Measurements from ENCODE around the gene EBLN2. TPM values are rescaled to one million over a fixed set of nuclear protein-coding genes. Genes with fewer than 3 reads are reported as not detected.

EBLN2 gene
- 10 to 100 TPM; 10.3 to 15.5 TPM for total RNA-seq

GRCh38 chr3:73061416-73061815 is at the start of gene EBLN2:
Gene EBLN2 (plus strand): TSS chr3:73061659. CDS start chr3:73062082, 423 bp downstream.
- Mint-ChIP-seq H3K4me1 (ENCODE audit: low read depth in 2 of 2) (peaks cover 2 to 6% of the 10 kb centered on the region in 2 donors), H3K27me3 (no peaks in the 10 kb centered on the region), H3K9me3 (no peaks in the 10 kb centered on the region), H3K27ac (peak within 1 kb of the TSS in 1 of 2 donors; percentile 18), H3K4me3 (no peak within 1 kb of the TSS), H3K36me3 (peaks cover 13% of the 10 kb centered on the region)
- ATAC-seq, result no peak
- no peak for DNase-seq (ENCODE audit: low spot score)

GRCh38 chr3:73018298-73018697 is 43.2 kb upstream of the EBLN2 start:
- Mint-ChIP-seq H3K36me3 (no peaks in the 10 kb centered on the region), H3K27me3 (no peaks in the 10 kb centered on the region), H3K9me3 (no peaks in the 10 kb centered on the region), H3K27ac (peak overlapping the region; percentile 63 to 80), H3K4me3 (peak overlapping the region; percentile 28), H3K4me1 (ENCODE audit: low read depth in 2 of 2) (peaks cover 36 to 41% of the 10 kb centered on the region in 2 donors)
- no peak for DNase-seq (ENCODE audit: low spot score)
- no peak for ATAC-seq

GRCh38 chr3:73018790-73019441 is 42.5 kb upstream of the EBLN2 start:
- peak overlapping the region; percentile 28 for H3K4me3 Mint-ChIP-seq

GRCh38 chr3:73021301-73021835 is 40.1 kb upstream of the EBLN2 start:
- Mint-ChIP-seq H3K4me3 (no peak overlapping the region), H3K4me1 (ENCODE audit: low read depth in 2 of 2) (peaks cover 47 to 50% of the 10 kb centered on the region in 2 donors), H3K9me3 (no peaks in the 10 kb centered on the region), H3K36me3 (no peaks in the 10 kb centered on the region), H3K27ac (peak overlapping the region in 1 of 2 donors; percentile 85), H3K27me3 (no peaks in the 10 kb centered on the region)
- no peak for ATAC-seq
- DNase-seq (ENCODE audit: low spot score), result no peak

More at GRCh38 chr3:73018790-73019441, 42.5 kb upstream of the EBLN2 start:
- peaks cover 36 to 41% of the 10 kb centered on the region in 2 donors for H3K4me1 Mint-ChIP-seq (ENCODE audit: low read depth in 2 of 2)
- no peaks in the 10 kb centered on the region for H3K27me3 Mint-ChIP-seq
- H3K9me3 Mint-ChIP-seq, result no peaks in the 10 kb centered on the region
- DNase-seq (ENCODE audit: low spot score), result no peak
- peak; percentile 65 to 77 for ATAC-seq
- peak overlapping the region; percentile 63 to 80 for H3K27ac Mint-ChIP-seq
- no peaks in the 10 kb centered on the region for H3K36me3 Mint-ChIP-seq

GRCh38 chr3:73024836-73025235 is 36.6 kb upstream of the EBLN2 start:
- H3K4me3 Mint-ChIP-seq, result no peak overlapping the region

GRCh38 chr3:73026111-73026759 is 35.2 kb upstream of the EBLN2 start:
- ATAC-seq, result no peak
- H3K4me1 Mint-ChIP-seq (ENCODE audit: low read depth in 2 of 2), result peaks cover 41 to 53% of the 10 kb centered on the region in 2 donors
- peak overlapping the region in 1 of 2 donors; percentile 87 for H3K27ac Mint-ChIP-seq

More at GRCh38 chr3:73024836-73025235, 36.6 kb upstream of the EBLN2 start:
- Mint-ChIP-seq H3K9me3 (peaks cover 6% of the 10 kb centered on the region), H3K36me3 (peaks cover 8% of the 10 kb centered on the region), H3K27me3 (no peaks in the 10 kb centered on the region), H3K4me1 (ENCODE audit: low read depth in 2 of 2) (peaks cover 42 to 51% of the 10 kb centered on the region in 2 donors), H3K27ac (peak overlapping the region in 1 of 2 donors; percentile 28)
- DNase-seq (ENCODE audit: low spot score) (no peak), ATAC-seq (no peak)

GRCh38 chr3:73026760-73027113 is 34.7 kb upstream of the EBLN2 start:
- Mint-ChIP-seq H3K27ac (peak overlapping the region in 1 of 2 donors; percentile 87), H3K4me3 (no peak overlapping the region), H3K27me3 (no peaks in the 10 kb centered on the region), H3K4me1 (ENCODE audit: low read depth in 2 of 2) (peaks cover 41 to 52% of the 10 kb centered on the region in 2 donors), H3K9me3 (peaks cover 9% of the 10 kb centered on the region), H3K36me3 (peaks cover 13% of the 10 kb centered on the region)
- ATAC-seq, result no peak
- DNase-seq (ENCODE audit: low spot score), result no peak

More at GRCh38 chr3:73026111-73026759, 35.2 kb upstream of the EBLN2 start:
- Mint-ChIP-seq H3K9me3 (peaks cover 9% of the 10 kb centered on the region), H3K4me3 (no peak overlapping the region), H3K36me3 (peaks cover 13% of the 10 kb centered on the region), H3K27me3 (no peaks in the 10 kb centered on the region)
- no peak for DNase-seq (ENCODE audit: low spot score)

- Mint-ChIP-seq H3K9me3 (peaks cover 9% of the 10 kb centered on the region), H3K36me3 (peaks cover 19% of the 10 kb centered on the region), H3K27me3 (no peaks in the 10 kb centered on the region), H3K27ac (peak overlapping the region; percentile 86 to 87), H3K4me3 (peak overlapping the region; percentile 76), H3K4me1 (ENCODE audit: low read depth in 2 of 2) (peaks cover 54 to 55% of the 10 kb centered on the region in 2 donors)
- ATAC-seq (peak; percentile 56 to 58), DNase-seq (ENCODE audit: low spot score) (no peak)
Measured at GRCh38 chr3:73028803-73029202, 32.7 kb upstream of the EBLN2 start.

GRCh38 chr3:73029321-73029796 is 32.1 kb upstream of the EBLN2 start:
- H3K9me3 Mint-ChIP-seq, result peaks cover 9% of the 10 kb centered on the region
- H3K4me1 Mint-ChIP-seq (ENCODE audit: low read depth in 2 of 2), result peaks cover 58 to 59% of the 10 kb centered on the region in 2 donors
- peak; percentile 97 for ATAC-seq
- DNase-seq (ENCODE audit: low spot score), result peak; percentile 67
- peaks cover 19% of the 10 kb centered on the region for H3K36me3 Mint-ChIP-seq
- peak overlapping the region; percentile 86 to 87 for H3K27ac Mint-ChIP-seq
- H3K4me3 Mint-ChIP-seq, result peak overlapping the region; percentile 76
- H3K27me3 Mint-ChIP-seq, result no peaks in the 10 kb centered on the region

GRCh38 chr3:73030073-73030597 is 31.3 kb upstream of the EBLN2 start:
- ATAC-seq (no peak), DNase-seq (ENCODE audit: low spot score) (no peak)
- Mint-ChIP-seq H3K36me3 (peaks cover 19% of the 10 kb centered on the region), H3K9me3 (peaks cover 9% of the 10 kb centered on the region), H3K27ac (peak overlapping the region; percentile 86 to 87), H3K4me1 (ENCODE audit: low read depth in 2 of 2) (peaks cover 59 to 66% of the 10 kb centered on the region in 2 donors), H3K27me3 (no peaks in the 10 kb centered on the region), H3K4me3 (peak overlapping the region; percentile 76)

- H3K4me3 Mint-ChIP-seq, result no peak overlapping the region
- DNase-seq (ENCODE audit: low spot score) (no peak), ATAC-seq (no peak)
- H3K27ac Mint-ChIP-seq, result peak overlapping the region; percentile 10 to 87
- H3K4me1 Mint-ChIP-seq (ENCODE audit: low read depth in 2 of 2), result peaks cover 57 to 61% of the 10 kb centered on the region in 2 donors
- H3K27me3 Mint-ChIP-seq, result no peaks in the 10 kb centered on the region
- peaks cover 9% of the 10 kb centered on the region for H3K9me3 Mint-ChIP-seq
- H3K36me3 Mint-ChIP-seq, result peaks cover 19% of the 10 kb centered on the region
Measured at GRCh38 chr3:73031573-73032103, 29.8 kb upstream of the EBLN2 start.

GRCh38 chr3:73036694-73037591 is 24.5 kb upstream of the EBLN2 start:
- Mint-ChIP-seq H3K36me3 (peaks cover 6% of the 10 kb centered on the region), H3K4me1 (ENCODE audit: low read depth in 2 of 2) (peaks cover 50 to 58% of the 10 kb centered on the region in 2 donors), H3K9me3 (no peaks in the 10 kb centered on the region), H3K27me3 (no peaks in the 10 kb centered on the region), H3K27ac (peak overlapping the region; percentile 7 to 75), H3K4me3 (no peak overlapping the region)
- DNase-seq (ENCODE audit: low spot score), result no peak
- no peak for ATAC-seq

GRCh38 chr3:73041537-73041936 is 19.9 kb upstream of the EBLN2 start:
- Mint-ChIP-seq H3K27me3 (no peaks in the 10 kb centered on the region), H3K4me1 (ENCODE audit: low read depth in 2 of 2) (peaks cover 44 to 49% of the 10 kb centered on the region in 2 donors), H3K36me3 (no peaks in the 10 kb centered on the region), H3K4me3 (peak overlapping the region; percentile 5), H3K27ac (peak overlapping the region; percentile 25 to 27), H3K9me3 (no peaks in the 10 kb centered on the region)
- ATAC-seq (no peak), DNase-seq (ENCODE audit: low spot score) (no peak)
